OCI-LY7 (cell line): ENCODE results near the gene EXD2. TPM values are rescaled to one million over a fixed set of nuclear protein-coding genes. Genes with fewer than 3 reads are reported as not detected.
"Not testable (repeated sequence)": the region's sequence is repeated elsewhere in the genome, so short reads cannot be mapped to it uniquely, and the experiment has no call there.

Experiments
- BruUV-seq: library from RNA; stranded (reverse); fragments of 400-500 nt; replicated peaks from 2 replicates; lab custom pipeline; 2021; lab: Mats Ljungman, UMichigan
- CTCF ChIA-PET: fragments of 300-600 bp; sonication (Branson Sonifier 250); formaldehyde crosslinking; loops from one replicate; lab custom pipeline; 2022; ENCODE audit warnings: antibody characterized with exemption; ENCODE audit not compliant: unreplicated experiment; lab: Charles Lee
- POLR2A ChIA-PET: fragments of 300-600 bp; sonication (Branson Sonifier 250); formaldehyde crosslinking; loops from one replicate; lab custom pipeline; 2022; ENCODE audit warnings: antibody characterized with exemption; lab: Charles Lee
- DNase-seq: peaks from one replicate; pipeline ENCODE4 v3.0.0-alpha.2; 2015; ENCODE audit warnings: low spot score
- H2AFZ ChIP-seq: fragments of 200-600 bp; sonication (generic), shearing (Covaris generic); 2 replicates; pipeline ENCODE4 v1.6.1; 2014; ENCODE audit warnings: mild to moderate bottlenecking, antibody characterized with exemption, low read length, moderate library complexity
- H3K27ac ChIP-seq: fragments of 200-600 bp; sonication (generic); 2 replicates; pipeline ENCODE4 v1.5.1; 2014; ENCODE audit warnings: mixed run types, low read depth, mild to moderate bottlenecking, moderate library complexity, low read length, inconsistent platforms; ENCODE audit not compliant: poor library complexity, severe bottlenecking
- H3K36me3 ChIP-seq: fragments of 200-600 bp; sonication (generic); 2 replicates; pipeline ENCODE4 v1.6.1; 2014; ENCODE audit warnings: mild to moderate bottlenecking, antibody characterized with exemption, low read length, moderate library complexity, mixed read lengths; ENCODE audit not compliant: insufficient read depth
- H3K4me1 ChIP-seq: fragments of 200-600 bp; sonication (generic); 2 replicates; pipeline ENCODE4 v1.5.1; 2014; ENCODE audit warnings: mild to moderate bottlenecking, low read length; ENCODE audit not compliant: insufficient read depth, poor library complexity, severe bottlenecking
- H3K4me2 ChIP-seq: fragments of 200-600 bp; sonication (generic); 2 replicates; pipeline ENCODE4 v1.6.1; 2014; ENCODE audit warnings: mild to moderate bottlenecking, low read length
- H3K4me3 ChIP-seq: fragments of 200-600 bp; sonication (generic); 2 replicates; pipeline ENCODE4 v1.5.1; 2014; ENCODE audit warnings: mild to moderate bottlenecking, low read depth, low read length; ENCODE audit not compliant: poor library complexity, severe bottlenecking
- H3K79me2 ChIP-seq: fragments of 200-600 bp; sonication (generic); 2 replicates; pipeline ENCODE4 v1.6.1; 2016; ENCODE audit warnings: low read depth, mild to moderate bottlenecking, low read length, moderate library complexity, mixed read lengths; ENCODE audit not compliant: insufficient read depth
- H3K9me2 ChIP-seq: fragments of 200-600 bp; sonication (generic); 2 replicates; pipeline ENCODE4 v1.6.1; 2016; ENCODE audit warnings: mild to moderate bottlenecking, low read length, mixed read lengths; ENCODE audit not compliant: insufficient read depth
- H3K9me3 ChIP-seq: fragments of 200-600 bp; sonication (generic); 2 replicates; pipeline ENCODE4 v1.6.1; 2014; ENCODE audit warnings: mild to moderate bottlenecking, mixed run types, low read length, mixed read lengths
- H4K20me1 ChIP-seq: fragments of 200-600 bp; sonication (generic); 2 replicates; pipeline ENCODE4 v1.6.1; 2014; ENCODE audit warnings: mild to moderate bottlenecking, antibody characterized with exemption, low read length, moderate library complexity, mixed read lengths; ENCODE audit not compliant: insufficient read depth
- EZH2phosphoT487 ChIP-seq: fragments of 200-600 bp; sonication (generic); IDR thresholded peaks from 2 replicates; pipeline ENCODE4 v1.6.1; 2018; ENCODE audit warnings: low read depth, borderline replicate concordance, mild to moderate bottlenecking, mixed run types, antibody characterized with exemption, low read length, moderate library complexity, mixed read lengths
- intact Hi-C: fragments of 100-400 bp; cut with micrococcal nuclease; formaldehyde crosslinking; loops from one replicate; pipeline ENCODE4 v1.10.0; 2022; ENCODE audit not compliant: unreplicated experiment
- total RNA-seq, 2 experiments: library from RNA; depleted of rRNA in 1 of 2; stranded (reverse); fragments of >200 nt in 1 of 2; shearing (Covaris generic) in 1 of 2; gene quantifications; 2 replicates each; pipeline ENCODE4 v1.2.3, GENCODE V29; 2014 to 2022
- TF ChIP-seq, protein P1 (sequence below): fragments of 200-600 bp; sonication (generic); conservative IDR thresholded peaks from 2 replicates; pipeline ENCODE4 v1.5.1; 2014; ENCODE audit warnings: mild to moderate bottlenecking, antibody characterized with exemption, low read length, moderate library complexity, mixed read lengths

Gene EXD2
- total RNA-seq, 2 experiments from 2014 or later = 2.7 to 8.4 TPM

GRCh38 chr14:69275331-69275730 lies 84.0 kb downstream of the EXD2 start:
- Histone ChIP-seq H3K36me3 (no peaks in the 10 kb centered on the region), H3K79me2 (no peaks in the 10 kb centered on the region), H3K9me3 (no peaks in the 10 kb centered on the region), H3K9me2 (no peaks in the 10 kb centered on the region), H4K20me1 (no peaks in the 10 kb centered on the region), H3K4me1 (no peaks in the 10 kb centered on the region), H2AFZ (no peak overlapping the region), H3K27ac (no peak overlapping the region), H3K4me2 (no peak overlapping the region), H3K4me3 (no peak overlapping the region)
- TF ChIP-seq EZH2phosphoT487 = no peak
- TF ChIP-seq, protein P1, sequence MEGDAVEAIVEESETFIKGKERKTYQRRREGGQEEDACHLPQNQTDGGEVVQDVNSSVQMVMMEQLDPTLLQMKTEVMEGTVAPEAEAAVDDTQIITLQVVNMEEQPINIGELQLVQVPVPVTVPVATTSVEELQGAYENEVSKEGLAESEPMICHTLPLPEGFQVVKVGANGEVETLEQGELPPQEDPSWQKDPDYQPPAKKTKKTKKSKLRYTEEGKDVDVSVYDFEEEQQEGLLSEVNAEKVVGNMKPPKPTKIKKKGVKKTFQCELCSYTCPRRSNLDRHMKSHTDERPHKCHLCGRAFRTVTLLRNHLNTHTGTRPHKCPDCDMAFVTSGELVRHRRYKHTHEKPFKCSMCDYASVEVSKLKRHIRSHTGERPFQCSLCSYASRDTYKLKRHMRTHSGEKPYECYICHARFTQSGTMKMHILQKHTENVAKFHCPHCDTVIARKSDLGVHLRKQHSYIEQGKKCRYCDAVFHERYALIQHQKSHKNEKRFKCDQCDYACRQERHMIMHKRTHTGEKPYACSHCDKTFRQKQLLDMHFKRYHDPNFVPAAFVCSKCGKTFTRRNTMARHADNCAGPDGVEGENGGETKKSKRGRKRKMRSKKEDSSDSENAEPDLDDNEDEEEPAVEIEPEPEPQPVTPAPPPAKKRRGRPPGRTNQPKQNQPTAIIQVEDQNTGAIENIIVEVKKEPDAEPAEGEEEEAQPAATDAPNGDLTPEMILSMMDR = no peak
- intact Hi-C loops = no loop called here
- no peak for DNase-seq
- POLR2A ChIA-PET = interaction anchor here (0.5 kb wide), 1 partner anchor 58 kb away, joined by 5 read pairs; no protein-coding TSS in a partner anchor
- no TSS peak for BruUV-seq
- CTCF ChIA-PET = no interaction called here

- BruUV-seq, DNase-seq, H3K4me1 ChIP-seq, intact Hi-C loops, H3K9me2 ChIP-seq, H3K27ac ChIP-seq, H3K4me2 ChIP-seq, H3K79me2 ChIP-seq, H3K9me3 ChIP-seq, POLR2A ChIA-PET, H2AFZ ChIP-seq, CTCF ChIA-PET, H3K4me3 ChIP-seq, H4K20me1 ChIP-seq, H3K36me3 ChIP-seq: not testable (repeated sequence)
These were observed 86.1 kb downstream of the EXD2 start for GRCh38 chr14:69277356-69277755.

GRCh38 chr14:69280746-69281291 lies 89.5 kb downstream of the EXD2 start:
- Histone ChIP-seq H3K27ac (no peak overlapping the region), H3K4me3 (no peak overlapping the region), H3K36me3 (no peaks in the 10 kb centered on the region), H3K79me2 (no peaks in the 10 kb centered on the region), H3K9me2 (no peaks in the 10 kb centered on the region), H4K20me1 (no peaks in the 10 kb centered on the region), H3K4me1 (no peaks in the 10 kb centered on the region), H3K9me3 (no peaks in the 10 kb centered on the region), H2AFZ (no peak overlapping the region), H3K4me2 (no peak overlapping the region)
- intact Hi-C loops = no loop called here
- CTCF ChIA-PET = no interaction called here
- TF ChIP-seq, protein P1 = no peak
- no peak for TF ChIP-seq EZH2phosphoT487
- no TSS peak for BruUV-seq
- no peak for DNase-seq
- POLR2A ChIA-PET = no interaction called here
